Hepatocyte (in vitro differentiated cells): Measurements from ENCODE around the gene LCORL.

ENCODE experiments used
- EZH2phosphoT487 ChIP-seq: fragments of 200-600 bp; sonication (generic); IDR thresholded peaks from one replicate; pipeline ENCODE4 v1.6.1; 2018; ENCODE audit warnings: antibody characterized with exemption, mild to moderate bottlenecking, low read depth, moderate library complexity; ENCODE audit not compliant: unreplicated experiment, severe bottlenecking
- TF ChIP-seq, protein P1 (sequence below): fragments of 200-600 bp; sonication (generic); IDR thresholded peaks from 2 replicates; pipeline ENCODE4 v1.5.1; 2016; ENCODE audit warnings: antibody characterized with exemption, mild to moderate bottlenecking; ENCODE audit not compliant: poor library complexity

DNA sequence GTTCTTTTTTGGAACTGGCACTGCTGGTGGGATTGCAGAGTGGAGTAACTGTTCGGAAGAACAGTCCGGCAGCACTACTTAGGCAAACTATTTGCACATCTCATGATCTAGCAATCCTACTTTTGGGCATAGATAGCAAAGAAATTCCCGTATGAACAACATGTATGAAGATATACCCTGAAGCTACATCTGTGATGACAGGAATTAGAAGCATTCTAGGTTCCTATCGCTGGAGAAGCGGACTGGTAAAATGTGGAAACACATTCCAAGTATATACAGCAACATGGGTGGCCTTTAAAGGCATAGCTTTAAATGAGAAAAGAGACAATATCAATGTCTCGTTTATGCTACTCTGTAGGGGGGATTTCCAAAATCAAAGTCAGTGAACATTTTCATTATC lies 214.1 kb downstream of the LCORL start:
- TF ChIP-seq, protein P1, sequence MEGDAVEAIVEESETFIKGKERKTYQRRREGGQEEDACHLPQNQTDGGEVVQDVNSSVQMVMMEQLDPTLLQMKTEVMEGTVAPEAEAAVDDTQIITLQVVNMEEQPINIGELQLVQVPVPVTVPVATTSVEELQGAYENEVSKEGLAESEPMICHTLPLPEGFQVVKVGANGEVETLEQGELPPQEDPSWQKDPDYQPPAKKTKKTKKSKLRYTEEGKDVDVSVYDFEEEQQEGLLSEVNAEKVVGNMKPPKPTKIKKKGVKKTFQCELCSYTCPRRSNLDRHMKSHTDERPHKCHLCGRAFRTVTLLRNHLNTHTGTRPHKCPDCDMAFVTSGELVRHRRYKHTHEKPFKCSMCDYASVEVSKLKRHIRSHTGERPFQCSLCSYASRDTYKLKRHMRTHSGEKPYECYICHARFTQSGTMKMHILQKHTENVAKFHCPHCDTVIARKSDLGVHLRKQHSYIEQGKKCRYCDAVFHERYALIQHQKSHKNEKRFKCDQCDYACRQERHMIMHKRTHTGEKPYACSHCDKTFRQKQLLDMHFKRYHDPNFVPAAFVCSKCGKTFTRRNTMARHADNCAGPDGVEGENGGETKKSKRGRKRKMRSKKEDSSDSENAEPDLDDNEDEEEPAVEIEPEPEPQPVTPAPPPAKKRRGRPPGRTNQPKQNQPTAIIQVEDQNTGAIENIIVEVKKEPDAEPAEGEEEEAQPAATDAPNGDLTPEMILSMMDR = no peak
- TF ChIP-seq EZH2phosphoT487 = no peak
